Activated T-cell treated with anti-CD3 and anti-CD28 coated beads for 4 hours (primary cell): ENCODE measurements around the gene PLEKHA1.

ENCODE experiments used
- DNase-seq: peaks from one replicate; pipeline ENCODE4 v3.0.0-alpha.2; 2020

PLEKHA1 gene

DNA sequence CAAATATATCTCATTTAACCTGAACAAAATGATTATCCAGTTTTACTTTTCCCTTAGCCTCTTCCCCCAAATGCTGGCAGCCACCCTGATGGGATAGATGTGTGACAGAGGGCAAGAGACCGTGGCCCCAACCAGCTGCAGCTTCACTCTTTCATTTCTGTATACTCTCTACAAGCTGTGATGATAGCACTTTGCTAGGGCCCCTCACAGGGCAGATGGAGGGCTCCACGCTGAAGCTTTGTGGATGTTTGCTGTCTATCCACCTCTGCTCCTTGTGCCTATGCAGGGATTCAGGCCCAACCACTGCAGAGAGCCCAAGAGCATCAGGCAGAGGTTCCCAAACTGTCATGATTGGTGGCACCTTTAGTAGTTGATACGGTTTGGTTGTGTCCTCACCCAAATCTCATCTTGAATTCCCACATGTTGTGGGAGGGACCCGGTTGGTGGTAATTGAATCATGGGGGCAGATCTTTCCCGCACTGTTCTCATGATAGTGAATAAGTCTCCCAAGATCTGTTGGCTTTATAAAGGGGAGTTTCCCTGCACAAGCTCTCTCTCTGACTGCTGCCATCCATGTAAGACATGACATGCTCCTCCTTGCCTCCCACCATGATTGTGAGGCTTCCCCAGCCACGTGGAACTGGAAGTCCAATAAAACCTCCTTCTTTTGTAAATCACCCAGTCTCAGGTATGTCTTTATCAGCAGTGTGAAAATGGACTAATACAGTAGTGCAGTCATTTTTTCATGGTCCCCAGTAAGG, 107.0 kb downstream of the PLEKHA1 start:
- no peak for DNase-seq
